LHCN-M2 (cell line): Measurements from ENCODE around the gene QRFPR. TPM values are rescaled to one million over a fixed set of nuclear protein-coding genes. Genes with fewer than 3 reads are reported as not detected.

Experiments
- total RNA-seq: library from RNA; depleted of rRNA; stranded (reverse); fragments of >200 nt; gene quantifications from 2 replicates; pipeline ENCODE4 v1.2.3, GENCODE V29; 2014; rRNA removed

QRFPR gene
- total RNA-seq, 1 experiment from 2014 or later = not detected

Other genes starting within 250 kb of the QRFPR start
- 0.06 TPM in 1 of 2 replicates, not detected in the other for gene TNIP3, start 216.7 kb downstream of the QRFPR start, total RNA-seq